ENCODE data around the gene ATP8A2.

Gene ATP8A2

GRCh38 chr13:25982907-25983306 lies 611.1 kb downstream of the ATP8A2 start:
- no peak for DNase-seq

GRCh38 chr13:25987987-25988386 lies 616.2 kb downstream of the ATP8A2 start:
- DNase-seq: no peak

- no peak for DNase-seq
Observed at GRCh38 chr13:25988661-25989060, 616.9 kb downstream of the ATP8A2 start.

GRCh38 chr13:25990801-25991200 lies 619.0 kb downstream of the ATP8A2 start:
- DNase-seq: no peak

- no peak for DNase-seq
Observed at GRCh38 chr13:25992076-25992475, 620.3 kb downstream of the ATP8A2 start.

DNA sequence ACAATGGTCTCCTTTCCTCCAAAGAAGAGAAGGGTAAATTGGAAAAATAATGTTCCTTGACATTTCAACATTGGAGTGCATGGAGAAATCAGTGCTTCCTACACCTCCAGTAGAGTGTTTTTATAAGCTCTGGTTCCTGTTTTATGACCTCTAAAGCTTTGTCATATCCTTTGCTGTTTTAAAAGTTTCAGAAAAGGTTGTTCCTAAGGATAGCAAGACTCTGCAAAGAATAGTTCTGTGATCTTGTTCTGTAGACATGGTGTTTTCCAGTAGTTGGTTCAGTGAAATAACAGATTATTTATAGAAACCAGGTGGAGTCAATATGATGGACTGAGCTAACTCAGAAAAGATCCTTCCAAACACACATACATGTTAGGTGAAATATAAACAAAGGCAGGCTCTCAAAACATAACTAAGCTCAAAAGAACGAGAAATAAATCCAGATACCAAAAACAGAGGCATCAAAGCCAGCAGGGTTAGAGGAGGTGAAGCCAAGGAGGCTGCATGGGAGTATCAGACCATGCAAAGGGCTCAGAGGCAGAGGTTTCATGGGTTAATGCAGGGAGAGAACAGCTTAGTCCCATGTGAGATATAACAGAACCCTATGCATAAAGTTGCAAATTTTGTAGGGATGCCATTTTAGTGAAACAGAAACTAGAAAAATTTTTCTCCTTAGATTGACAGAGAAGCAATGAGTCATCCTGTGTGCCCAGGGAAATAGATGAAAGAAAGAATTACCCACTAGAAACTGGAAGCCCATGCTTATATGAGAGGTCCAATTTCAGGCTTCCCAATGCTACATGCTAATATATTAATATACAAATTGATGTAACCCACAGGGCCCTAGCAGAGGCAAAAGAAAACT lies 635.7 kb downstream of the ATP8A2 start:
- no peak for DNase-seq

DNA sequence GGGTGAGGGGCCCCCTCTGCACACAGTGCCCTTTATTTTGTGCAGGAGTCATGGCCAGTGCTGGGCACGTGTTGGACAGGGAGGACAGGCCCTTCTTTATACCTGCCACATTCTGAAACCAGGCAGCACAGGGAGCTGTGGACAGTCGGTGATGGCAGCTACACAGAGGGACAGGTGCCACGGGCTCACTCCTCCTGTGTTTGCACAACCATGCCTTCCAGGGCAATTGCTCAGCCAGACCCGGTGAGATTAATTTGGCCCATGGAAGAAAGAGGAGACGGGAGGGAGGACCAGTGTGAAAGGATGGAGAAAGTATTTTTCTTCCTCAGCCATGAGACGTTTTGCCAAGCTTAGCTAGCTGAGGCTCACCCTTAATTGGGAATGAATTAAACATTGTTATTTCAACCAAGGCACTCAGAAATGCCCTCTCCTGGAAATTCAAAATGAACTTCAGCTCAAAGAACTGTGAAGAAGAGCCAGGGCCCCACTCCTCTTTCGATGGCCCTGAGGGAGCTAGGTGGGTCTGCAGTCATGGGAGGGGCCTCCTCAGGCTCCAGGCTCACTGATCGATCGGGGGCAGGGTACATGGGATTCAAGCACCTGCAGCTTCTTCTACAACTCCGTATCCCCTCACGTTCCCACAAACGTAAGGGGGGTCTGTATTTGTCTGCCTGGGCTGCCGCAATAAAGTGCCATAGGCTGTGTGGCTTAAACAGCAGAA lies 638.9 kb downstream of the ATP8A2 start:
- no peak for DNase-seq

- no peak for DNase-seq
Observed at GRCh38 chr13:26011208-26011573, 639.4 kb downstream of the ATP8A2 start.

GRCh38 chr13:26011996-26012821 lies 640.4 kb downstream of the ATP8A2 start:
- DNase-seq: no peak

DNA sequence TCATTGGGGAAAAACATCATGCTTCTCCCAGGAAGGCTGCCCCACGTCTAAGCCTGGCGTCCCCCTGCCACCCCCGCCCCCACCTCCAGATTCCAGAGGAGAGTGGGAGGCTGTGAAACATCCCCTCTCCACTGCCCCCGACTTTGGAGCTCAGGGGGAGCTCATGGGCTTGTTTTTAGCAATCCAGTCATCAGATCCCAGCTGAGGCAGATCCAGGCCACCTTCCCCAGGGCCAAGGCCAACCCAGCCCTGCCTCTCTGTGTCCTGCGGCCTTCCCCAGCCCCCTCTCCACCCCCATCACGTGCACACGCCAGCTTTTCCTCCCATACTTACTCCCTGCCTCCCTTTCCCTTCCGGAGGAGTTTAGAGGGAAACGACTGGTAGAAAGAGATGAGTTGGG lies 641.2 kb downstream of the ATP8A2 start:
- no peak for DNase-seq

DNA sequence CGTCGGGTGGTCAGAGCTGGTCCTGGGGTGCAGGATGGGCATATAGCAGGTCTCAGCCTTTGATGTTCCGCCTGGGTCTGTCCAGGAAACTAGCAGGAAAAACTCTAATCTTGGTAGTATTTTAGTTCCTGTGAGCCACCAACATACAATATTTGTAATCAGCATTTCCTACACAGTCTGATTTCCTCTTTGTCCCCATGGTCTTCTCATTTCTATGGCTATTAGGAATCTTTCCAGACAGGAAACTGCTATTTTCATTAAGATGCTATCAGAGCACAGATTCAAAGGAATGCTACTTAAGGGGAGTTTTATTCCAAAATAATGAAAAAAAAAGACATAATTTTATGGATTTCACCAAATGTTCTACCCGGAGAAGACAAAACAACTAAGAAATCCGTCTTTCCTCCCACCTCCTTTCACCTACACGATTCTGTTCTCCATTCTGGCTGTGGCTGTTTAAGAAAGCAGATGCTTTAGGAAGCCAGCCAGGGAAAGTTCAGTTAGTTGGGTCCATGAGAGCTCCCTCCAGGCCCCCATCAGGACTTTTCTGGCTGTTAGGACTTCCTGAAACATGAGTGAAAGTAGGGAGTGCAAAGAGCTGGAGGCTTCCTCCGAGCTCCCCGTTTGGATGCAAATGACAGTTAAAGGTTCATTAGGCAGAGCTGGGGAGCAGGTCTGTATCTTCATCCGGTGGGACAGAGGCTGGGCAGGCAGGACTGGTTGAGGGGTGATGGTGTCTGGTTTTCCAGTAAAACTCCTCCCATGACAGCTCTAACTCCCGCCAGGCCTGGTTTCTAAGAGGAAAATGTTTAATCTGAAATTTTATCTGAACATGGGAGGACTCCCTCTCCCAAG lies 643.7 kb downstream of the ATP8A2 start:
- peak; percentile 19 for DNase-seq

GRCh38 chr13:26016189-26016588 lies 644.4 kb downstream of the ATP8A2 start:
- no peak for DNase-seq

DNA sequence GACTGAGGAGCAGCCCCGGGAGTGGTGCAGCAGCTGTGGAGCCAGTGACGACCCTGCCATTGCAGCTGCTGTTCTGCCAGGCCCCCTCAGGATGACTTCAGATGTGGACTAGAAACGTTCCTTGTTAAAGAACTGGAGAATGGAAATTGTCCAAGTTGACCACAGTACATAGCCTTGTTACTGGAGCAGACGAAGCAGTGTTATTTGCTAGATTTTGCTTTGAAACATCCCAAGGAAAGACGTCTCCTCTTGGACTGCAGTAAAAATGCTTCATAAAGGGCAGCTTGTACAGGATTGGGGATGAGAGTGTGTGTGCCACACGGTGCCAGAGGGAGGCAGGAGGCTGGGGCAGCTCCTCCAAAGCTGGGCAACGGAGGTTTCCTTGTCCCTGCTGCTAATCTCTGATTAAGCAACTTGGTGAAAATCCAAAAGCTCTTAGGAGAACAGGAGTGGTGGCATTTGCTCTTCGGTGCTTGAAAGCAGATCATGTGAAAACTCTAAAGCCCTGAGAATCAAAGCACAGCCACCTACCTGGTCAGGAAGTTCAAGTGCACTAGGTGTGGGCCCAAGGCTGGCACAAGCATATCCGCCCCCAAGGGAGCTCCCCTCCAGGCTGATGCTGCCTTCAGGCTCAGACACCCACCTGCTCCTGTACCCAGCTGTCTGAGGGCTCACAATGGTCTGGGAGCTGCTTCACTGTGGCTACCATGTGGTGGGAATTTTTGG lies 645.6 kb downstream of the ATP8A2 start:
- DNase-seq: no peak

GRCh38 chr13:26017932-26018665 lies 646.3 kb downstream of the ATP8A2 start:
- DNase-seq: no peak

DNA sequence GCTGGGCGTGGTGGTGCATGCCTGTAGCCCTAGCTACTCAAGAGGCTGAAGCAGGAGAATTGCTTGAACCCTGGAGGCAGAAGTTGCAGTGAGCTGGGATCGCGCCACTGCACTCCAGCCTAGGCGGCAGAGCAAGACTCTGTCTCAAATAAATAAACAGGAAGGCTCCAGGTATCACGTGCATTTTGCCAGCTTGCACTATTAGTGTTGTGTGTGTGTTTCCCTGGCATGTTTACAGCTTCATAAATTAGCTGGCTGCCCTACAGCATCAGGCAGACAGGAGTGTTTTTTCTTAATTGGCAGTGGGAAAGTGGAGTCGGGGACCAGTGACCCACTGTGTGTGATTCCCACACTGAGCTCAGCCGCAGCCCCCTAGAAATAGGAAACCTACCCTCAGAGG lies 647.5 kb downstream of the ATP8A2 start:
- no peak for DNase-seq

- DNase-seq: no peak
Observed at GRCh38 chr13:26019881-26020870, 648.4 kb downstream of the ATP8A2 start.

GRCh38 chr13:26020891-26021290 lies 649.1 kb downstream of the ATP8A2 start:
- DNase-seq: no peak

GRCh38 chr13:26021516-26021915 lies 649.7 kb downstream of the ATP8A2 start:
- DNase-seq: no peak

- DNase-seq: no peak
Observed at GRCh38 chr13:26021956-26022355, 650.2 kb downstream of the ATP8A2 start.
